Amygdala (tissue), 56 donors: ENCODE measurements around the gene FEZF1.

Experiments used
- DNase-seq, 56 donors: peaks; one replicate each; lab custom pipeline; 2025; lab: John Stamatoyannopoulos, UW

The FEZF1 gene

GRCh38 chr7:122309421-122309820 lies 4.9 kb upstream of the FEZF1 start:
- no peak for DNase-seq

- DNase-seq = peak in 3 of 56 donors; percentile 6 to 37 (median 8)
These were observed 2.7 kb upstream of the FEZF1 start for GRCh38 chr7:122307228-122307621.

- peak in 3 of 56 donors; percentile 16 to 38 (median 37) for DNase-seq
These were observed 2.0 kb upstream of the FEZF1 start for GRCh38 chr7:122306320-122307227.

- peak in 2 of 56 donors; percentile 20 to 34 for DNase-seq
These were observed 1.1 kb upstream of the FEZF1 start for GRCh38 chr7:122305475-122306319.

GRCh38 chr7:122304996-122305421 lies 459 bp upstream of the FEZF1 start:
- DNase-seq = peak in 1 of 56 donors; percentile 20

- peak in 3 of 56 donors; percentile 18 to 43 (median 35) for DNase-seq
These were observed 825 bp downstream of the FEZF1 start for GRCh38 chr7:122303531-122304318.

GRCh38 chr7:122302761-122303530 lies 1.6 kb downstream of the FEZF1 start:
- DNase-seq = no peak

GRCh38 chr7:122301858-122302760 lies 2.4 kb downstream of the FEZF1 start:
- DNase-seq = peak in 3 of 56 donors; percentile 4 to 23 (median 20)

- DNase-seq = no peak
These were observed 3.4 kb downstream of the FEZF1 start for GRCh38 chr7:122300956-122301833.

GRCh38 chr7:122300211-122300932 lies 4.2 kb downstream of the FEZF1 start:
- peak in 2 of 56 donors; percentile 18 to 42 for DNase-seq

- peak in 1 of 56 donors; percentile 42 for DNase-seq
These were observed 4.8 kb downstream of the FEZF1 start for GRCh38 chr7:122299624-122300210.

- DNase-seq = no peak
These were observed 5.9 kb downstream of the FEZF1 start for GRCh38 chr7:122298618-122299017.

- no peak for DNase-seq
These were observed 6.4 kb downstream of the FEZF1 start for GRCh38 chr7:122298131-122298530.

- DNase-seq = no peak
These were observed 13.4 kb downstream of the FEZF1 start for GRCh38 chr7:122291189-122291588.

GRCh38 chr7:122290476-122290875 lies 14.1 kb downstream of the FEZF1 start:
- no peak for DNase-seq

- DNase-seq = no peak
These were observed 15.1 kb downstream of the FEZF1 start for GRCh38 chr7:122289426-122289825.
